ENCODE data around the gene PCDH10.

PCDH10 gene, protein sequence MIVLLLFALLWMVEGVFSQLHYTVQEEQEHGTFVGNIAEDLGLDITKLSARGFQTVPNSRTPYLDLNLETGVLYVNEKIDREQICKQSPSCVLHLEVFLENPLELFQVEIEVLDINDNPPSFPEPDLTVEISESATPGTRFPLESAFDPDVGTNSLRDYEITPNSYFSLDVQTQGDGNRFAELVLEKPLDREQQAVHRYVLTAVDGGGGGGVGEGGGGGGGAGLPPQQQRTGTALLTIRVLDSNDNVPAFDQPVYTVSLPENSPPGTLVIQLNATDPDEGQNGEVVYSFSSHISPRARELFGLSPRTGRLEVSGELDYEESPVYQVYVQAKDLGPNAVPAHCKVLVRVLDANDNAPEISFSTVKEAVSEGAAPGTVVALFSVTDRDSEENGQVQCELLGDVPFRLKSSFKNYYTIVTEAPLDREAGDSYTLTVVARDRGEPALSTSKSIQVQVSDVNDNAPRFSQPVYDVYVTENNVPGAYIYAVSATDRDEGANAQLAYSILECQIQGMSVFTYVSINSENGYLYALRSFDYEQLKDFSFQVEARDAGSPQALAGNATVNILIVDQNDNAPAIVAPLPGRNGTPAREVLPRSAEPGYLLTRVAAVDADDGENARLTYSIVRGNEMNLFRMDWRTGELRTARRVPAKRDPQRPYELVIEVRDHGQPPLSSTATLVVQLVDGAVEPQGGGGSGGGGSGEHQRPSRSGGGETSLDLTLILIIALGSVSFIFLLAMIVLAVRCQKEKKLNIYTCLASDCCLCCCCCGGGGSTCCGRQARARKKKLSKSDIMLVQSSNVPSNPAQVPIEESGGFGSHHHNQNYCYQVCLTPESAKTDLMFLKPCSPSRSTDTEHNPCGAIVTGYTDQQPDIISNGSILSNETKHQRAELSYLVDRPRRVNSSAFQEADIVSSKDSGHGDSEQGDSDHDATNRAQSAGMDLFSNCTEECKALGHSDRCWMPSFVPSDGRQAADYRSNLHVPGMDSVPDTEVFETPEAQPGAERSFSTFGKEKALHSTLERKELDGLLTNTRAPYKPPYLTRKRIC

DNA sequence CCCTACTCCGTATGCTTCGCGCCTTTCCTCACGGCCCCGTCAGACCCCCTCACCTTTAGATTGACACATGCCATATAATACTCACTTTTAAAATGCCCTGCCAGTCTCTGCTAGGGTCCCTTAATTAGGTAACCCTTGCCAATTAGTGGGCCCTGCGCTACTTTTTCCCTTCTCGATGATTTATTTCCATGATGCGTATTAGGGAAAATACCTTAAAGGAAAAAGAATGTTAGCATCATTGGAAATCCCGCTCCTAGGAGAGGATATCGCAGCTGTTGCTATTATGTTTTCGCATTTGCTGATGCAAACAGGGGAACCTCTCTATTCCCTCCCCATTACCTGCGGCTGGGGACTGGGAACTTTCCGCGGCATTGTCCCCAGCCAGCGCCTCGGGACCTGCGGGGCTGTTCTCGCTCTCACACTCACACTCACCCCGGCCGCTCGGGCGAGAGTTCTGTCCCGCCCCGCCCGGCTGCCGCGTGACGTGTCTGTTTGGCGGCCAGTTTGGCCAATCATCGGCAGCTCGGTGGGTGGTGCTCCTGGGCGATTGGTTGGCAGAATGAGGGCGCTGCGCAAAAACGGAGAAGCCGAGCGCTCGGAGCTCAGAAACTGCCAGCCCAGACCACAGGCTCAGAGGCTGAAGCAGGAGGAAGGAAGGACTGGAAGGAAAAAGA lies at the start of gene PCDH10:
Gene PCDH10, plus strand, starts transcription at position 605 of the 674 bp plus-strand sequence. CDS start 847 bp downstream, outside the sequence.
- DNase-seq (ENCODE audit: low spot score): peak; percentile 90

DNA sequence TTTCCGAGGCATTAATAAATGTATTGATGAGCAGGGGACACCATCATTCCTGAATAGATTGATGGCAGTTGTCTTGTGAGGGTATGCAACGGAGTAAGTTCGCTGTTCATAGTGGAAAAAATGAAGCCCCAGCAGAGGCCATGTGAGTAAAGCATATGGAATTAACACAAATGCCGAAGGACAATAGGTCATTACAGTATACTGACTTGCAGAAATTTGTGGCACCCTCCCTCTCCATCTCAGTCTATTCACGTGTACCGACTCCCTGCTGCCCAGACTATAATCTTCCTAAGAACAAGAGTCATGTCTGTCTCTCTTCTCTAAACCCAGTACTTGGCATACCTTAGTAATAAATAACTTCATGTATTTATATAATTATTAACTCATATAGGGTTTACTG lies 47.1 kb upstream of the PCDH10 start:
- DNase-seq (ENCODE audit: low spot score): no peak

DNA sequence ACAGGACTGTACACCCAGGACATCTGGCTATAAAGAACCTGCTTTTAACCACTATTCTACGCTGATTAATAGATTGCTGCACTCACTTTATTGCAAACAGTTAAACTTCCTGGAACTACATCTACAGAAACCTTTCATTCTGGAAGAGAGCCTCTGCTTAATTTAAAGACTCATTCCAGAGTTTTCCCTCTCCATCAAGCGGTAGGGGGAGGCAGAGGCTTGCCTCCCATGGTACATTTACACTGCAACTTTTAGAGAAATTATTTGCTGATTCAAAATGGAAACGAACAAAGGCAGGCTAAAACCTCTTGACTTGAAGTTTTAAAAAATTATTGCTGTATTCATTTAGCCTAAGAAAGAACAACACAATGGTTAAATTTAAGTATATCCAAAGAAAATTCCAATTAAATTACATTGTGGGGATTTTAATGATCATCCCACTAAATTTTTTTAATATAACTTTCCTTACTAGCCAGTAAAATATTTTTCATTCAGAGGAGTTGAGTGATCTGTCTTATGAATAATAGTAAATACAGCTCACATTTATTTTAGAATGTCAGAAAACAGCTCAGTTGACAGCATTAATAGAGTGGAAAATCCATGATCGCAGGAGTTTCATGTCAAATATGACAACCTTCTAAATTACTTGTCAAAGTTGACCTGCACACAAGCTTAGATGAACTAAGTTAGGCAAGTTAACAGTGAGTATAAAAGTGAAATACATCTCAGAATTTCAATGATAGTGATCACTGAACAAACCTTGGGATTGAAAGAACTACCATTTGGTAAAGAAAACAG lies 46.3 kb upstream of the PCDH10 start:
- no peak for DNase-seq (ENCODE audit: low spot score)

DNA sequence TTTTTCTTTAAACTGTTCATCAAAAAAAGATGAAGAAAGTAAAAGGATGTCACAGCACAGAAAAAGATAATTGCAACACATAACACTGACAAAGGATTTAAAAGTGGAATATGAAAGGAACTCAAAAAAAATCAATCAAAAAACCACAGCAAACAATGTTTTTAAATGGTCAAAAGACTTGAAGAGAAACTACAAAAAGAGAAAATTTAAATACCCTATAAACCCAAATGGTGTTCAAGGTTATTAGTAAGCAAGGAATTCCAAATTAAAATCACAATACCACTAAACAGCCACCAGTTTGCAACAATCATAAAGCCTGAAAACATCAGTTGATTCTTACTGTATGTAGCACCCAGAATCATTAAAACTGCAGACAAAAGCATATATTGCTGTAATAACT lies 36.5 kb upstream of the PCDH10 start:
- no peak for DNase-seq (ENCODE audit: low spot score)

DNA sequence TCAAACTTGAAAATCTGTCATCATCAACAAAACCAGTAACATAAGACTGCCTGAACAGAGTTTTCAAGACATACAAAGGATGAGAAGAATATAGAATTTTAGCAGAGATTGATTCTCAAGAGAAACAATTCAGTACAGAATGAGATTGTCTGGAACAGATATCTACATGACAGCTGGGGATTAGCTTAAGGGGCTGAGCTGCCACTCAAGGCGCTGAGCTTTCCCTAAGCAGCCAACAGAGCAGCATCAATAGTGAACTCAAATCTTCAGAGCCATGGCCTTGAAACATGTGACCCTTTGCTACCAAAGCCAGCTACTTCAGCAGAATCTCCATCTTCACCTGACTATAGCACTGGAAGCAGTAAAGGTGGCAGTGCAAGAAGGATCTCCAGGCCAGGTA lies 24.3 kb upstream of the PCDH10 start:
- no peak for DNase-seq (ENCODE audit: low spot score)

DNA sequence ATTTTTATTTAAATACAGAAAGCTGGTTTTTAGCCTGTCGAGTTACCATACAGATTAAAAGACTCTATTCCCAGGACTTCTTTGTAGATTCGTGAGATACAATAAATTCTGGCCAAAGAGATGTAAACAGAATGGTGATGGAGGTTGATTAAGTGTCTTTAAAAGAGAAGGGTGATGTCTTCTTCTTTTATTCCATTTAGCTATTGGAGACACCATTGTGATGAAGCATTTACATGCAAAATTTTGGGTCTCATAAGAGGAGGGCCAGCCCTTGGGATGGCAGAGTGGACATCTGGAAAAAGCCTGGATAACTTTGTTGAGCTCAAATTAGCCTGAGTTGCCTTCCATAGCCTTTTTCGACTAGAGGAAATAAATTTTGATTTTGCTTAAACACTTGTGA lies 21.6 kb upstream of the PCDH10 start:
- DNase-seq (ENCODE audit: low spot score): no peak

DNA sequence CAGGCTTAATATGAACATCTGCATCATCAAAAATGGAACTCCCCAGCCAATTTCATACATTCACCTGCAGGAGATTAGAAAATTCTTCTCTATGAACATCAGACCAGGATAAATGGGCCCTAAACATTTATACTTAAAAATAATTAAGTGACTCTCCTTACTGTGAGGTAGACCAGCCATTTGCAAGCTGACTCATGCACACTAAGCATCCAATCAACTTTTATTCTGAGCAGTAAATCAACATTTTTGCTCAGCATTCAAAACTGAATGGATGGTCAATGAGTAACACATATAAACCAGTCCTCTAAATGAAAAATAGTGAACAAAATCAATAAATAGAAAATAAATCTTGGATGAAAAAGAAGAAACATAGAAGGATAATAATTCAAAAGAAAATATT lies 19.9 kb upstream of the PCDH10 start:
- DNase-seq (ENCODE audit: low spot score): no peak

DNA sequence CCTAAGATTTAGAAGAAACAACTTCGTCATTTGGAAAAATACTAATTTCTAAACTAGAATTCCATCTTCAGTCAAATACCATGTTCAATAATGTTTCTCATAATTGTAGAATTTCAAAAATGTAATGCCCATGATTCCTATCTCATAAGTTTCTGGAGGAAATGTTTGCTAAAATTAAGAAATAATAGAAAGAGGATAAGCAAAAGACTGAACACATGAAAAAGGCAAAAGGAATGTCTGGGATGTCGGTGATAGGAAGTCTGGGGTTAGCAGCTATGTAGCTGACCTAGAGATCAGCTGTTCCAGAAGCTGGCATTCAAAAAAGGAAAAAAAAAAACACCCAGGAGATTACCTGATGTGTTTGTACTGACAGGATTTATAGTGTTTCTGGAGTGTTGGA lies 18.9 kb upstream of the PCDH10 start:
- no peak for DNase-seq (ENCODE audit: low spot score)

DNA sequence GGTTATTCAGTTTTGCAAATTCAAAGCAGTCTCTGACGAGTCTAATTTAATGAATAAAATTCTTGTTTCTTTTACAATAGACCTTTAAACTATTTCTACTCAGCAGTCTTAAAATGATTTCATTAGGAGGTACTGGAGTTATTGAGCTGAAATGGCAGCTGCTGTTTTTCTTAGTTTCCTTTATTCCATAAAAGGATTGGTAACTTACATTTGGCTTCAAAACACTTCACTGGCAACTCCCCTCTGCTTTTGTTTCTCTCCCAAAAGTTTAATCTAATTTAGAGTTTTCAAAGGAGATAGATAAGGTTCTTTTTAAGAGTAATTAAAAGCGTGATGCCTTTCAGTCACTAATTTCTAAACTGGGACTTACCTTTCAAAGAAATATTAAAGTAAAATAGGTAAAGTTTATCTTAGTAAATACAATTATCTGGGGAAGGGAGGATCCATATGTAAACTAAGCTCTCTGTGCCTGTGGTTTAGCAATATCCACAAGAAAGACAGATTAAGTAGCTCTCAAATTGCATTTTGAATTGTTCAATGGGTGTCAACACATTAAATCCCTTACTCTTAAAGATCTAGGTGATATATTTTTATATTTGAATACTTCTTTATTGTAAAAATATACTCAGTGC lies 17.1 kb upstream of the PCDH10 start:
- DNase-seq (ENCODE audit: low spot score): no peak

DNA sequence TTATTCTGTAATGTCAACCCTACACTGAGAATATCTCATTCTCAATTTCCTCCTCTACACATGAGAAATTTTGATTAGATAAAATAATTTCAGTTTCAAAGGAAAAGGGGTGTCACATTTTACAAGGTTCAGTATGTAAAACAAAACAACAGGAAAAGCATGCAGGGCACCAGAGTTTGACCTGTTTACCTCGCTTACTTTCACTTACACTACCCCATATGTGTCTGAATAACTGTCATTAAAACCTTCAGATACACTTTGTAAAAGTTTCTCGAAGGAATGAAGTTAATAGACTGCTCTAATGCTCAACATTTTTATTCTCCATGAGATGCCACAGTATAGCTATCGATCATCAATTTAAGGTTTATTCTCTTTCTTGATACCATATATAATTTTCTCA lies 12.3 kb upstream of the PCDH10 start:
- no peak for DNase-seq (ENCODE audit: low spot score)

DNA sequence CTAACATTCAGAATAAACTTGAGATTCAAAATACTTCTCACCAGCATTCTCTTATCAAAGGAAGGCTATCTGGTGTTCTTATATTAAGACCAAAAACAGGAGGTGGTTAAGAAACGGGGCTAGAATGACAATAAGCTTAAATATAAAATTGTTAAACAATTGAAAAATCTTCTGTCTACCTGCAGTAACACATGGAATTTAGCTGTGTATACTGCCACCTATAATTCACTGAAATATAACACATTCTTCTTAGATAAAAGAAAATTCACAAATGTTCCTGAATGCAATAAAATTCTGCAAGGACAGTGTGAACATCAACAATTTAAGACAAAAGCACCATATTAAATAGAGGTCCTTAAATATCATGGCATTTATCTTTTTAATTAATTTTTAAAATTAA lies 11.5 kb upstream of the PCDH10 start:
- DNase-seq (ENCODE audit: low spot score): no peak

DNA sequence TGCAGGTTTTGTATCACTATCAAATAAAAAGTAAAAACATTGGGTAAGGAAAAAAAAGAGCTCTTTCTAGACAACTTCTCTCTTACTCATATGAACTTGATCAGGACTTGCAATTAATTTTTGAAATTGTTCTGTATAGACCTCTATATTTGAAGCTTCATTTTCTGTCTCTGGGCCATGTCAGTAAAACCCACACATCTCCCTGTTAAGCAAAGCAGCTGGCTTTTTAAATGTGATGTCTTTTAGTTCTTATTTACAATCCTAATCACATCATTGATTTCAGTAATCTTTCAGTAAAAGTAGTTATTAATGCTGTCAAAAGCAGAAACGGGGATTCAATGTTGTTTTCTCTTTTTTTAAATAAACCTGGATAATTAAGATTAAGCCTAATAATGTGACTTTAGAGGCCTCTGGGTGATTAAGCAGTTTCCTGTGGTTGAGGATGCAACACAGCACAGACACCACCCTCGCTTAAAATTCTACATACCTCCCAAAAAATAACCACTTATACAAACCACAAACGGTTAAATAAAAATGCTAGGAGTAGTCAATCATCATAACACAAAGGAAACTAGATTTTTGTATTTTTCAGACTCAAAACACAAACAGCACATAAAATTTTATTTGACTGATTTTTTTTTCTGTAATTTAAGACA lies 5.2 kb upstream of the PCDH10 start:
- DNase-seq (ENCODE audit: low spot score): no peak

DNA sequence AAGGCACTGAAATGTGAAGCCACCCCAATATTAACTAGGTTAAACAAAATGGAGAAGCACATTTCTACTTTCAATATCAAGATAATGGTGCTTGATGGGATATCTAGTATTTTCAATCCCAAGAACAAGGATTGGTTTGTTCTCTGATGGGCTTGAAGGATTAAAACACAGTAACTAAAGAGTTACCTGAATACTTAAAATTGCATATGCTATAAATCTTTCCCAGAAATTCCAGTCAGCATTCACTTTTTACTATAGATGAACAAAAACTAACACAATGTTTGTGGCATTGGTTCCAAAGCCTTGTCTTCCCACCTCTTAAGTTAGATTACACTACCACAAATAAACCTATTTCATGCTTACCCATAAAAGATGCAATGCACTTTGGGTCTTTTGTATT lies 3.9 kb upstream of the PCDH10 start:
- DNase-seq (ENCODE audit: low spot score): no peak

DNA sequence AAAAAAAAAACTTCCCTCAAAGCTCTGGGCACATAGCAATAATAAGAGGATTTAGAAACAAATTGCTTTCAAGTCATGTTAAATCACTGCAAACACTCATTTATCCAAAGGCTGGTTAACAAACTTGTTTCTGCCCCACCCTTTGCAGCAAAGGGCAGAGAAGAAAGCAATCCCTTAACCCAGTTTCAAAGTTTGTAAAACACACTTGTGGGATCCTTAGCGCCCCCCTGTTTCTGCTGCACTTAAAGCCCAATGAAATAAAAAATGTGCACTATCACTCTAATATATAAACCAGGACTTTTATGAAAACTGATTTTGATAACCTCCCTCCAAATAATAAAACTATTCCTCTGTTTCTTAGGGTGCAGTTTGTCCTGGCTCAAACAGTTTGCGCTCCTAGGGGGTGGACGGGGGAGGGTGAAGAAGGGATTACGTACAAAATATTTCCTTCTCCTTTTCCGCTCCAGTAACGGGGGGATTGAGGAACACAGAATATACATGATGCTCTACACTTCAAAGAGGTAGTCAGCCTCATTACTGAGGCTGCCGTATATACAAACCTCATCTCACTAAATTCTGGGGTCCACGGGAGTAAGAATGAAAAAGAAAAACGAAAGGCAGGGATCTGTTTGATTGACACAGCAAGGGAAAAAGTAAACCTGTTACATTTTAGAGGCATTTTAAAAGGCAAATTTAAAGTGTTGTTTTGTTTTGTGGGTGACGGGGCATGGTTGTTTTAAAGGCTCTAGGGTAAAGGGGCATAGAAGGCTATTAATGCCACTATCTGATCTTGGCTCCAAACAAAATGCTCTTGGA lies 3.1 kb upstream of the PCDH10 start:
- no peak for DNase-seq (ENCODE audit: low spot score)

DNA sequence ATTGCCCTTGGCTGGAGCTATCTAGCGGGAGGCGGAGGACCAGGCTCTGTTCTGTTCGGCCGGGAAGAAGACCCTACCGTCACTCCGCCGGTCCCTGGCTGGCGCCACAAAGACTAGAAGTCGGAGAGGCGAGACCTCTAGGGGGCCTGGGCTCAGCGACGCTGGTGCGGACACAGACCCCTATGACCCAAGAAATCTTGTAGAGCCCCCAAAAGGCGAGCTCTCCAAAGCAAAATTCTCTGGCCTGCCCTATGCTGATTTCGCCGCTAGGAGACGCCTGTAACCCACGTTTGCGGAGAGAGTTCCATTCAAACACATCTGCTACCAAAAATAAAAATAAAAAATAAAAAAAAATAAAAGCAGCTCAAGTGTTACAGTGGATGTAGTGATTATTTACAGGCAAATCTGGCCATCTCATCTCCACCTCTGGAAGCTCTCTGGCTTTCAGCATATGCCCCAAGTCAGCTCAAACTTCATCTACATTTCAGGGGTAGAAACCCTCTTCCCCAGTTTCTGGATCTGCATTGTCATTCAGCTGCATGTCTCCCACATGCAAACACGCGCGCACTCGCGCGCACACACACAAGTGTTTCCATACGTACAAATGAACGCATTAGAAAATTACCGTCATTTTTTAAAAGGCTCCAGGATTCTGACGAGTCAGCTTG lies 2.4 kb upstream of the PCDH10 start:
- DNase-seq (ENCODE audit: low spot score): peak; percentile 36

DNA sequence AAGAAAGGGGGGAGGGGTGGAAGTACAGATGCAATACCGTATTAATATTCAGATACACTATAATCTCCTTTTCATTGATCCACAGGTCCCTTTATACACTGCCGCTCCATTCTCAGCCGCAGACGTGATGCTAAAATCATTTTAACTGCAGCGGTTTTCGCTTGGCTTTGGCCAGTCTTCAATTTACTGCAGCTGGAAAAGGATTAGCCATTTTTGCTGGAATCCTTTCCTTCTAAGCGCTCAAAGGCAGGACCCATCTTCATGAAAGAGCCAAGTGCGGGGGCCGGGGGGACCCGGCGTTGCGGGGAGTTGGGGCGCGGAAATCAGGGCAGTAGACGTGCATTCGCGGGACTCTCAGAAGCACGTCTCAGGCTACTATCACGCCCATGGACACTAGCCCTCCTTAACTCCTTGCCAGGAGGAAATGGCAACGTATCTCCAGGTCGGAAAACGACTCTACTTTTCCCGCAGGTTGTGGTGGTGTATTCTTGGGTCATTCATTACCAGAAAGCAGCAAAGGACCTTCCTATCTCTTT lies 1.7 kb upstream of the PCDH10 start:
- no peak for DNase-seq (ENCODE audit: low spot score)

DNA sequence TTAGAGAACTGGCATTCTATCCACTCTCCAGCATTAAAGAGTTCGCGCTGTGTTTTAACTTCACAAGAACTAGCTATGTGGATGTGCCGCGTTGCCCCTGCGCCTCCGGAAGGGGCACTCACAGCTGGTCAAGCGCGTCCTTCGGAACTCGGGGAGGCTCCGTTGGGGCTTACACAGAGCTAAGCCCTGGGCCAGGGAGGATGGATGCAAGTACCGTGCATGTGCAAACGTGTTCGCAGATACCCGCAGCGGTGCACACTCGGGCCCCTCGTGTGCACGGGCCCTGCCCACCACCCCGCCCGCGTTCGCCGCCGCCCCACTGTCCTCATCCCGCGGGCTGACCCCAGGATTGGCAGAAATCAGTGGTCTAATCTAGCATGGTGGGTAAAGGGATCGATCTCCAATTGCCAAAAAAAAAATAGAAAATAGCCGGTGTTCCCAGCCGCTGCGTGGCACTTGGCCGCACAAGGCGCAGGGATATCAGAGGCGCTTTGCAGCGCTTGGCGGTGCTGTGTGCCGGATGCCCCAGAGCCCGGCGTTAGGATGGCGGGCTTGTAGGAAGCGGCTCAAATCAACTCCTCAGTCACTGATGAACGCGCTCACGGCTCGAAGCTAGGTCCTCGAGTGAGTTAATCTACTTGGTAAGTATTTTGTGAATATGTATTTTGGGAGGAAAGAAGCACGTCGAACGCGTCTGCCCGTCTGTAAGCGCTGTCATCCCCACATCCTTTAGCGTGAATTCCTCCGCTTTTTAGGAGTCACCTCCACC lies 989 bp upstream of the PCDH10 start:
- DNase-seq (ENCODE audit: low spot score): peak; percentile 44

DNA sequence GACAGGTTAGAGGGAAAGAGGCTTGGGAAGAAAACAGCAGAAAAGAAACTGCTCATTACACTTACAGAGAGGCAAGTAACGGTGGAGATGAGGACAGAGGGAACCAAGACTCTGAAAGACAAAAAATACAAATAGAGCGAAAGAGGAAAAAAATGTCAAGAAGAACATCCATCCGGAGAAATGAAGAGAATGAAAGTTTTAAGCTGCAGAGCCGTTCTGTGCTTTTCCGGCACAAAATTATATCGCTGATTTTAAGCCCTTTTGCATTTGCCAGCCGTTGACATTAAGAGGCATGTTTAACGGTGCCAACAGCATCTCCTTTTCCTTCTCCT lies 236 bp downstream of the PCDH10 start:
- DNase-seq (ENCODE audit: low spot score): no peak

Measured in iPS-NIHi11 (cell line).